ENCODE measurements around the gene SMC2. TPM values are rescaled to one million over a fixed set of nuclear protein-coding genes. Genes with fewer than 3 reads are reported as not detected.

SMC2 gene
- total and polyA plus RNA-seq, 9 of the 15 experiments (the other 6 are each of a cell fraction or from before 2014, with no cell fraction given): 18.0 to 54.0 (median 32.9) TPM

- peak overlapping the region; percentile 61 for H3K4me3 ChIP-seq
- no peaks in the 10 kb centered on the region for H3K9me1 ChIP-seq (ENCODE audit: control insufficient read depth, insufficient read depth, low read length)
- intact Hi-C loops (cut with micrococcal nuclease) (loop anchor here (5.0 to 10.0 kb wide), 3 partner anchors 654 to 902 kb away; partner anchors contain the start of gene NIPSNAP3A), in situ Hi-C loops (cut with MboI) (no loop called here)
- peaks cover 0 to 16% of the 10 kb centered on the region in 2 experiments; a peak in 3 of 5 replicates for H3K4me1 ChIP-seq (replicated peaks in 1 of 2; ENCODE audit: control insufficient read depth in 2 of 2, insufficient read depth in 2 of 2, low read length in 2 of 2)
- no peak for FAIRE-seq
- peak overlapping the region; percentile 95 to 96 for H3K9ac ChIP-seq (ENCODE audit: insufficient read depth in 1 of 2, low read depth in 2 of 2, low read length in 2 of 2)
- ATAC-seq: peak; percentile 27
- CTCF ChIA-PET (ENCODE audit: low intra/inter-chr PET ratio): no interaction called here
- H4K20me1 ChIP-seq (replicated peaks; ENCODE audit: control insufficient read depth, insufficient read depth, low read length): no peaks in the 10 kb centered on the region
- peaks cover 5% of the 10 kb centered on the region; the same call in 2 of the 3 replicates for H3K36me3 ChIP-seq (ENCODE audit: control insufficient read depth, insufficient read depth, low read length)
- 3% methylated on average over 12 of the region's 12 CpGs for WGBS (ENCODE audit: insufficient coverage, low coverage, missing lambda C conversion rate)
- H3K27ac ChIP-seq (ENCODE audit: extremely low read depth, low read depth, low read length): peak overlapping the region; percentile 98
- peak overlapping the region; percentile 95 for H3K4me2 ChIP-seq (ENCODE audit: insufficient read depth, low read length)
- H3K9me3 ChIP-seq (replicated peaks; ENCODE audit: control insufficient read depth, insufficient read depth, low read depth, low read length): no peaks in the 10 kb centered on the region
- no TSS peak for BruUV-seq (replicated peaks)
- POLR2A ChIA-PET: interaction anchor here (0.6 to 1.5 kb wide), 7 partner anchors 10 to 843 kb away, joined by 3 to 5 read pairs (median 4); partner anchors contain the start of gene NIPSNAP3A
- no peaks in the 10 kb centered on the region for H3K27me3 ChIP-seq (ENCODE audit: control insufficient read depth in 2 of 2, insufficient read depth in 2 of 2, low read length in 2 of 2)
- peak overlapping the region; percentile 98 for H2AFZ ChIP-seq (ENCODE audit: low read depth, low read length)
- H3K79me2 ChIP-seq (ENCODE audit: control insufficient read depth, insufficient read depth, low read length): peaks cover 48% of the 10 kb centered on the region
- DNase-seq (ENCODE audit: extremely low read depth in 1 of 4, low spot score in 3 of 4): peak in 2 of 4 experiments; percentile 17 to 19
- TF ChIP-seq GTF2E2 (tag; IDR thresholded peaks at IDR 0.05): peak; percentile 7; the same call in 1 of the 2 replicates
- 0 out of 2 replicates have a peak, but pooled peaks have one; percentile 3 for TF ChIP-seq MEF2D (tag; conservative IDR thresholded peaks at IDR 0.05; ENCODE audit: low read depth)
- TF ChIP-seq CC2D1A (IDR thresholded peaks at IDR 0.05): no peak
- TF ChIP-seq ZC3H11A (IDR thresholded peaks at IDR 0.05; ENCODE audit: low read depth, low read length): 0 out of 2 replicates have a peak, but pooled peaks have one; percentile 34
- TF ChIP-seq ZNF407 (IDR thresholded peaks at IDR 0.05; ENCODE audit: low read depth): peak; percentile 53
- no peak for TF ChIP-seq RAD51 (IDR thresholded peaks at IDR 0.05; ENCODE audit: borderline replicate concordance, low read depth)
Measured at GRCh38 chr9:104092875-104093600, 1.1 kb upstream of the SMC2 start.
